IPS DF 4.7 (cell line): ENCODE data around the gene FBN3.
"Not testable (repeated sequence)": the region's sequence is repeated elsewhere in the genome, so short reads cannot be mapped to it uniquely, and the experiment has no call there.

Experiments used
- DNase-seq: peaks from one replicate; pipeline ENCODE4 v3.0.0-alpha.2; 2013; ENCODE audit warnings: low spot score; ENCODE audit errors: extremely low read depth

FBN3 gene

GRCh38 chr19:8064911-8065874, 84.2 kb downstream of the FBN3 start:
- DNase-seq: no peak

GRCh38 chr19:8057545-8058270, 91.7 kb downstream of the FBN3 start:
- DNase-seq: no peak

- no peak for DNase-seq
Observed at GRCh38 chr19:8056533-8056932, 92.9 kb downstream of the FBN3 start.

- no peak for DNase-seq
Observed at GRCh38 chr19:8054169-8054568, 95.2 kb downstream of the FBN3 start.

GRCh38 chr19:8052464-8052859, 96.9 kb downstream of the FBN3 start, which contains the start of gene CCL25:
TSS of gene CCL25 (plus strand) at chr19:8052760. CDS start at chr19:8053050, 290 bp downstream.
- DNase-seq: no peak

GRCh38 chr19:8050274-8051096, 98.9 kb downstream of the FBN3 start:
- peak; percentile 93 for DNase-seq

- no peak for DNase-seq
Observed at GRCh38 chr19:8046569-8047165, 102.7 kb downstream of the FBN3 start.

GRCh38 chr19:8045872-8046568, 103.4 kb downstream of the FBN3 start:
- DNase-seq: no peak

GRCh38 chr19:8044018-8044417, 105.4 kb downstream of the FBN3 start:
- no peak for DNase-seq

GRCh38 chr19:8042900-8043299, 106.5 kb downstream of the FBN3 start:
- no peak for DNase-seq

GRCh38 chr19:8041531-8041931, 107.9 kb downstream of the FBN3 start:
- DNase-seq: no peak

- no peak for DNase-seq
Observed at GRCh38 chr19:8039231-8039630, 110.2 kb downstream of the FBN3 start.

GRCh38 chr19:8038815-8039214, 110.6 kb downstream of the FBN3 start:
- no peak for DNase-seq

GRCh38 chr19:8036434-8037099, 112.8 kb downstream of the FBN3 start:
- DNase-seq: no peak

GRCh38 chr19:8034178-8034525, 115.2 kb downstream of the FBN3 start:
- DNase-seq: no peak

GRCh38 chr19:8033287-8034177, 115.9 kb downstream of the FBN3 start:
- DNase-seq: not testable (repeated sequence)

GRCh38 chr19:8030960-8031359, 118.4 kb downstream of the FBN3 start:
- DNase-seq: no peak

- no peak for DNase-seq
Observed at GRCh38 chr19:8028951-8029491, 120.4 kb downstream of the FBN3 start.

GRCh38 chr19:8025316-8025715, 124.1 kb downstream of the FBN3 start:
- no peak for DNase-seq
